ENCODE measurements around the gene STT3A.

GRCh38 chr11:125586623-125587022, 6.0 kb upstream of the STT3A start:
- TF ChIP-seq CTCF (IDR thresholded peaks at IDR 0.05; ENCODE audit: poor library complexity, severe bottlenecking) (no peak), EP300 (conservative IDR thresholded peaks at IDR 0.05; ENCODE audit: poor library complexity, severe bottlenecking) (no peak), POLR2AphosphoS5 (IDR thresholded peaks at IDR 0.05) (no peak), REST (IDR thresholded peaks at IDR 0.05; ENCODE audit: borderline replicate concordance) (no peak)
